D721Med (cell line): ENCODE results near the gene CPSF7.

ENCODE experiments used
- DNase-seq: peaks from one replicate; pipeline ENCODE4 v3.0.0; 2011; ENCODE audit warnings: low spot score; ENCODE audit not compliant: insufficient read length
- FAIRE-seq: peaks from 2 replicates; lab custom pipeline; 2011; peaks lifted over from hg19 to GRCh38; lab: Jason Lieb, UNC
- TF ChIP-seq, protein P1 (sequence below): IDR thresholded peaks from 2 replicates; pipeline ENCODE4 v1.5.1; 2012; ENCODE audit warnings: mild to moderate bottlenecking, control low read depth; ENCODE audit not compliant: insufficient read depth; ENCODE audit errors: missing control alignments

Gene CPSF7

DNA sequence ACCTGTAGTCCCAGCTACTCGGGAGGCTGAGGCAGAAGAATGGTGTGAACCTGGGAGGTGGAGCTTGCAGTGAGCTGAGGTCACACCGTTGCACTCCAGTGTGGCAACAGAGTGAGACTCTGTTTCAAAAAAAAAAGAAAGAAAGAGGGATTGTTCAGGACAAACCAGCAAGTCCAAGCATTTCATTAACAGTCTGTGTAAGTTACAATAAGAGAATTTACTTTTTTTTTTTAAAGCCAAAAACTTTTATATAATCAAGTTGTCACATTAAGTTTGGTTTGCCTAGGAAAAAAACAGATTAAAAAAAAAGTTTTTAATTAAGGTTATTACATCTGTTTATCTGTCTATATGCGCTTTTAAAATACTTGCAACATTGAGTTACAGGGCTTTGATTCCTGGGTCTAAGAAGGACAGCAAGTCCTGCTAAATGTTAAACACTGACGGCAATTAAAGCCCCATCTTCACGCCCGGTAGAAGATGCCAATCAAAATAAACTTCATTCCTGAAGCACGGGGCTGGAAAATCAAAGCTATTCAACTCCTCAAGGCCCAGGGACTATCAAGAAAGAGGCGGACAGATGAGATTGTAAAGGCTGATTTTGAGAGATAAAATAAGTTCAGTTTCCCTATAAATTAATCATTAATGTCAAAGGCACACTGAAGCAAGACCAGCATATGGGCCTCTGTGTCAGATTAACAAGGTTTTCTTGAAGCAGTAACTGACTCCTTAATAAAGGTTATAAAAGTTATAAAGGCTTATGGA lies 56.9 kb downstream of the CPSF7 start:
- DNase-seq (no peak), FAIRE-seq (no peak)
- TF ChIP-seq, protein P1, sequence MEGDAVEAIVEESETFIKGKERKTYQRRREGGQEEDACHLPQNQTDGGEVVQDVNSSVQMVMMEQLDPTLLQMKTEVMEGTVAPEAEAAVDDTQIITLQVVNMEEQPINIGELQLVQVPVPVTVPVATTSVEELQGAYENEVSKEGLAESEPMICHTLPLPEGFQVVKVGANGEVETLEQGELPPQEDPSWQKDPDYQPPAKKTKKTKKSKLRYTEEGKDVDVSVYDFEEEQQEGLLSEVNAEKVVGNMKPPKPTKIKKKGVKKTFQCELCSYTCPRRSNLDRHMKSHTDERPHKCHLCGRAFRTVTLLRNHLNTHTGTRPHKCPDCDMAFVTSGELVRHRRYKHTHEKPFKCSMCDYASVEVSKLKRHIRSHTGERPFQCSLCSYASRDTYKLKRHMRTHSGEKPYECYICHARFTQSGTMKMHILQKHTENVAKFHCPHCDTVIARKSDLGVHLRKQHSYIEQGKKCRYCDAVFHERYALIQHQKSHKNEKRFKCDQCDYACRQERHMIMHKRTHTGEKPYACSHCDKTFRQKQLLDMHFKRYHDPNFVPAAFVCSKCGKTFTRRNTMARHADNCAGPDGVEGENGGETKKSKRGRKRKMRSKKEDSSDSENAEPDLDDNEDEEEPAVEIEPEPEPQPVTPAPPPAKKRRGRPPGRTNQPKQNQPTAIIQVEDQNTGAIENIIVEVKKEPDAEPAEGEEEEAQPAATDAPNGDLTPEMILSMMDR: no peak

DNA sequence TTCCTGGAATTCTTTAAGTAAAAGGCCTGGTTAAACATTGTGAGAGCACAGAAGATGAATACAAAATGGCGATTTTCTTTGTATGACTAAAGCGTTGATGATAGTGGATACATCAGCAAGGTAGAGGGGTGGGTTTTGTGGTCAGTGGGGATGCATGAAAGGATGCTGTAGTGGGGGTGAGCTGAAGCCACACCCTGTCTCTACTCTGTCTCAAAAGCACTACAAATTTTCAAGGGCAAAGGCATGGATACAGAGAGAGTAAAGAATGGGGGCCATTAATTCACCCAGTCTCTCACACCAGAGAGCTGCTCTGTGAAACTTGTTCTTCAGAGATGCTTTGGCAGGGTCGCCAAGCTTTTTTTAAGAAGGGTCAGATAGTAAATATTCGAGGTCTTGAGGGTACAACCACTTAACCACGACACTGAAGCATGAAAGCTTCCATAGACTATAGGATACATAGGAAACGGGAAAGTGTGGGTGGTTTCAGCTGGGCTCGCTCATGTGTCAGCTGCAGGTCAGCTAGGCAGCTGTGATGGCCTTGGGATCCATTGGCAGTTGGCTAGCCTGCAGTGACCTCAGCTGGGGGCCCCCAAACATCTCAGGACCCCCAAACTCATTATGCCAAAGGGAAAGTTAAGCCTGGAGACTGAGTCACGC lies 59.3 kb downstream of the CPSF7 start:
- FAIRE-seq (no peak), DNase-seq (no peak)
- TF ChIP-seq, protein P1: no peak

DNA sequence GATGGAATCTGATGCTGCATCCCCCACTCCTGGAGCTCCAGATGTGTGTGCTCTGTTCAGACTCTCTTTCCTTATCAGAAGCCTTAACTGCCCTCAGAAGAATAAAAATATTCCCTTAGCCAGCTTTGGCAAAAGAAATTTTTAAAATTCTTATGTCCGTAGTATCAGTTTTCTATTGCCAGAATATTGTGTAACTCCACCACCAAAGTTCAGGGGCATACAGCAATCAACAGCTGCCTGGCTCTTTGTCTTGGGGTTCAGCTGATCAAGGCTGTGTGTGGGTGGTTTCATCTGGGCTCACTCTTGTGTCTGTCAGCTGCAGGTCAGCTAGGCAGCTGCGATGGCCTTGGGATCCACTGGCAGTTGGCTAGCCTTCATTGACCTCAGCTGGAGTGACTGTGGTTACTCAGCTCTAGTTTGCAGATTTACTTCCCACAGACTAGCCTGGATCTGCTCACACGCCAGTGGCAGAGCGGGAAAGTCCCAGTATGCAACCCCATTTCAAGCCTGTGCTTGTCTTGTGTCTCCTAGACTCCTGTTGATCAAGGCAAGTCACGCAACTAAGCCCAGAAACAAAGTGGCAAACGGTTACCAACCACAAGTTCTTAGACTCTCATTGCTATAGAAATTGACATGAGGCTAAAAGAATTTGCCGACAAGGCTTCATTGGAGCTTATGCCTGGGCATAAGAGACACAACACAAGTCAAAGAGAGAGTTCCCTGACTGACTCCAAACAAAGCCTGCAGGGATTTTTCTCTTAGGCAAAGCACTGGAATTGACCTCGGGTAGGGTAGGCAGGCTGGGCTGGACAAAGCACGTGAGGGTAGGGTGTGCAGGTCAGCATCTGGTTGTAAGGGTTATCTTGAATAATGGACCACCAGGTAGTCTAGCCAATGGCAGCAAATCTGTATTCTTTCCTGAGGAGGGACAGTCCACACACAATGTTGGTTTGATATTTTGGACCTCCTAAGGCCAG lies 60.1 kb downstream of the CPSF7 start:
- TF ChIP-seq, protein P1: no peak
- DNase-seq: no peak
- FAIRE-seq: no peak

DNA sequence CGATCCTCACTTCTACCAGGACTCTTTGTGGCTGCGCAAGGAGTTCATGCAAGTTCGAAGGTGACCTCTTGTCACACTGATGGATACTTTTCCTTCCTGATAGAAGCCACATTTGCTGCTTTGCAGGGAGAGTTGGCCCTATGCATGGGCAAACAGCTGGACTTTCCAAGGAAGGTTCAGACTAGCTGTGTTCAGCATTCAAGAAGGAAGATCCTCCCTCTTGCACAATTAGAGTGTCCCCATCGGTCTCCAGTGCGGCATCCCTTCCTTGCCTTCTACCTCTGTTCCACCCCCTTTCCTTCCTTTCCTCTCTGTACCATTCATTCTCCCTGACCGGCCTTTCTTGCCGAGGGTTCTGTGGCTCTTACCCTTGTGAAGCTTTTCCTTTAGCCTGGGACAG lies 61.1 kb downstream of the CPSF7 start:
- FAIRE-seq (no peak), DNase-seq (no peak)
- TF ChIP-seq, protein P1: no peak

DNA sequence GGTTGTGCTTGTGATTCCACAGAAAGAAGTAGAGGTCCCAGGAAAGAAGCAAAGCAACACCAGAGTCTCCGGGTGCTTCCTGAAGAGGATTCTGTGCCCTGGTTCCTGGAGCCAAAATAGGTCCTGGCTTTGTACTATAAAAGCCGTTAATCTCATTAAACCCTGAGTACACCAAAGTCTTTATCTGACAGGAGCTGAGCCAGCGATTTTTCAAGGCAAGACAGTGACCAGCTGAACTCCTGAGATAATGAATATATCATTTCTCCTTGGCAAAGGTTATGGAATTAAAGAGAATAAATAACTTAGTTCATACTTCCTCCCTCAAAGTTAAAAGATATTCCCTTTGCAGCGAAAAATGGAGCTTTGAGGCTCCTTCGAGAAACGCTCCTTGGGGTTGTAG lies 62.4 kb downstream of the CPSF7 start:
- DNase-seq (peak; percentile 82), FAIRE-seq (peak; percentile 21)
- TF ChIP-seq, protein P1: no peak

DNA sequence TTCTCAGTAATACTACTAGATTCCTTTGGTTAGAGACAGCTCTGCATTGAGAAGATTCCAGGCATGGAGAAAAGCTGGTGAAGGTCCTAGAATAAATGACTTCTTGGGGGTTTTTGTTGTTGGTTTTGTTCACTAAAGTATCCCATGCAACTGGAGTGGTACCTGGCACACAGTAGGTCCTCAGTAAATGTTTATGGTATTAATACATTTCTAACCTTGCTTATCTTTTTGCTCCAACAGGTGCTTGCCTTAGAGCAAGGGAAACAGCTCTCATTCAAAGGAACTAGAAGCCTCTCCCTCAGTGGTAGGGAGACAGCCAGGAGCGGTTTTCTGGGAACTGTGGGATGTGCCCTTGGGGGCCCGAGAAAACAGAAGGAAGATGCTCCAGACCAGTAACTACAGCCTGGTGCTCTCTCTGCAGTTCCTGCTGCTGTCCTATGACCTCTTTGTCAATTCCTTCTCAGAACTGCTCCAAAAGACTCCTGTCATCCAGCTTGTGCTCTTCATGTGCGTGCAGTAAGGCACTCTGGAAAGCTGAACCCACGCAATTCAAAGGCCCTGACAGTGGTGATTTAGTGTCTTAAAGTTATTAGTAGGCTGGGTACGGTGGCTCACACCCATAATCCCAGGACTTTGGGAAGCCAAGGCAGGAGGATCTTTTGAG lies 65.6 kb downstream of the CPSF7 start:
- FAIRE-seq (no peak), DNase-seq (no peak)
- TF ChIP-seq, protein P1: no peak
